Neutrophil (primary cell): ENCODE data around the gene C11orf16.

Experiments used
- H3K27ac ChIP-seq: fragments of 200-600 bp; sonication (generic); 2 replicates; pipeline ENCODE4 v1.5.1; 2016; ENCODE audit warnings: mild to moderate bottlenecking, moderate library complexity
- H3K27me3 ChIP-seq: fragments of 200-600 bp; sonication (generic); 2 replicates; pipeline ENCODE4 v1.6.0; 2016; ENCODE audit warnings: mild to moderate bottlenecking
- H3K36me3 ChIP-seq: fragments of 200-600 bp; sonication (generic); 2 replicates; pipeline ENCODE4 v1.5.1; 2017
- H3K4me1 ChIP-seq, 2 experiments: fragments of 200-600 bp in 1 of 2; sonication (generic) in 1 of 2; 1 replicate in 1 of 2; 2 replicates in 1 of 2; pipeline versions ENCODE4 v1.5.1 to v1.6.1; 2013 to 2016; ENCODE audit warnings: low read depth in 1 of 2, low read length in 1 of 2, mild to moderate bottlenecking in 1 of 2, moderate library complexity in 1 of 2; ENCODE audit not compliant: control insufficient read depth in 1 of 2, insufficient read depth in 1 of 2
- H3K4me3 ChIP-seq, 2 experiments: fragments of 200-600 bp in 1 of 2; sonication (generic) in 1 of 2; 1 replicate in 1 of 2; 2 replicates in 1 of 2; pipeline ENCODE4 v1.5.1; 2013 to 2016; ENCODE audit warnings: low read depth in 1 of 2, low read length in 1 of 2, mild to moderate bottlenecking in 1 of 2, moderate library complexity in 1 of 2
- H3K9me3 ChIP-seq: fragments of 200-600 bp; sonication (generic); 2 replicates; pipeline ENCODE4 v1.5.1; 2016
- CTCF ChIP-seq: fragments of 200-600 bp; sonication (generic); IDR thresholded peaks from 2 replicates; pipeline ENCODE4 v1.5.1; 2016; ENCODE audit warnings: antibody characterized with exemption

Gene C11orf16

GRCh38 chr11:8926236-8926635, 6.5 kb downstream of the C11orf16 start:
- Histone ChIP-seq H3K27me3 (no peaks in the 10 kb centered on the region), H3K36me3 (peaks cover 9% of the 10 kb centered on the region), H3K9me3 (no peaks in the 10 kb centered on the region), H3K4me1 (no peaks in the 10 kb centered on the region), H3K4me3 (no peak overlapping the region), H3K27ac (no peak overlapping the region)
- TF ChIP-seq CTCF = no peak

- Histone ChIP-seq H3K36me3 (peaks cover 12% of the 10 kb centered on the region), H3K27me3 (no peaks in the 10 kb centered on the region), H3K9me3 (no peaks in the 10 kb centered on the region), H3K27ac (no peak overlapping the region), H3K4me3 (no peak overlapping the region), H3K4me1 (no peaks in the 10 kb centered on the region)
- no peak for TF ChIP-seq CTCF
Measured at GRCh38 chr11:8925711-8926110, 7.0 kb downstream of the C11orf16 start.

DNA sequence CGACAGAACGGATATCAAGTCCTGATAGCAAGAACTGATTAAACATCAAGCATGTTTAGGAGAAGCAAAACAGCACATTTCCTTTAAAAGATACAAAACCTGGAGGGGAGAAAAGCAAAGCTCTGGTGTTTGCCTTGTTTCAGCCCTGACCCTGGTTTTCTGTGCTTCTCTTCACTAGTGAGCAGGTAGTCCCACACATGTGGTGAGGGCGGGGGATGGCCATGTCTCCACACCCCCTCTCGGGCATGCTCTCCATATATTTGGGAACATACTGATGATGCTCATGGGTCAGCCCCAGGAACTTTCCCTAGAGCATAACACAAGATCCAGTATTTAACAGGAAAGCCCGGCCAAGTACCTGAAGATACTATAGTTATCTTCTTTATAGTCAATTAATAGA, 10.1 kb downstream of the C11orf16 start:
- Histone ChIP-seq H3K4me3 (no peak overlapping the region), H3K27me3 (no peaks in the 10 kb centered on the region), H3K27ac (no peak overlapping the region), H3K36me3 (peaks cover 35% of the 10 kb centered on the region), H3K9me3 (no peaks in the 10 kb centered on the region), H3K4me1 (no peaks in the 10 kb centered on the region)
- TF ChIP-seq CTCF = no peak

DNA sequence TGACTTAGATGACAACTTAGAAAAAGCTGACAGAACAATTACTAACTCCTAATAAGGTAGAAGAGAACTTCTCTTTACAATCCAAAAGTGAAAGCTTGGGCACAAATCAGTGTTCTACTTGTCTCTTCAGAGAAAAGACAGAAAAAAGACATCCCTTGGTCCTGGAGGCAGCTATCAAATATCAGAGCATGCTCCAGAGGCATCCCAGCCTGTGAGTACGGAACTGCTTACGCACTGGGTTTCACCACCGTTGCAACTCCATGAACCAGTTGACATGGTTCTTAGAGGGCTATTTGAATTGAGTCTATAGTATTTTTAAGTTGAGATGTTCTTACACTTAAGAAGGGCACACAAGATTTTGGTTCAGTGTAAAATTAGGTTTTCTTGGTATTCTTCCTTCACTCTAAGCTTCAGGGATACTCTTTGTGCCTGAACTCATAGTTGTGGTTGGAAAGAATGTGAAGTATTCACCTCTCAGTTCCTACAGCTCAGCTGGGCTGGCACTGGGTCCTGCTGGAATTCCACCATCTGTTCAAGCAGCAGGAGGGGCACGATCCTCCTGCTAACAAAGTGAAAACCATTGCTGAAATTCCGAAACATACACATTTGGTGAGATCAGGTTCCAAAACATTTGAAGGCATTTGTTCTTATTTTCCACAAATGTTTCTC, 15.5 kb downstream of the C11orf16 start:
- Histone ChIP-seq H3K9me3 (no peaks in the 10 kb centered on the region), H3K27ac (no peak overlapping the region), H3K27me3 (no peaks in the 10 kb centered on the region), H3K36me3 (peaks cover 30% of the 10 kb centered on the region), H3K4me3 (no peak overlapping the region), H3K4me1 (peaks cover 7 to 10% of the 10 kb centered on the region in 2 experiments)
- TF ChIP-seq CTCF = no peak

- peaks cover 23% of the 10 kb centered on the region for H3K27me3 ChIP-seq
- H3K36me3 ChIP-seq = peaks cover 13% of the 10 kb centered on the region
- peaks cover 23 to 30% of the 10 kb centered on the region in 2 experiments for H3K4me1 ChIP-seq
- H3K27ac ChIP-seq = no peak overlapping the region
- no peak overlapping the region for H3K4me3 ChIP-seq
- no peaks in the 10 kb centered on the region for H3K9me3 ChIP-seq
- no peak for TF ChIP-seq CTCF
Measured at GRCh38 chr11:8914661-8915018, 18.1 kb downstream of the C11orf16 start.
